ENCODE data around the gene PPP1R3E.
A peak's percentile ranks its signal among the peaks of the same experiment; 100 is the strongest.

Gene PPP1R3E

DNA sequence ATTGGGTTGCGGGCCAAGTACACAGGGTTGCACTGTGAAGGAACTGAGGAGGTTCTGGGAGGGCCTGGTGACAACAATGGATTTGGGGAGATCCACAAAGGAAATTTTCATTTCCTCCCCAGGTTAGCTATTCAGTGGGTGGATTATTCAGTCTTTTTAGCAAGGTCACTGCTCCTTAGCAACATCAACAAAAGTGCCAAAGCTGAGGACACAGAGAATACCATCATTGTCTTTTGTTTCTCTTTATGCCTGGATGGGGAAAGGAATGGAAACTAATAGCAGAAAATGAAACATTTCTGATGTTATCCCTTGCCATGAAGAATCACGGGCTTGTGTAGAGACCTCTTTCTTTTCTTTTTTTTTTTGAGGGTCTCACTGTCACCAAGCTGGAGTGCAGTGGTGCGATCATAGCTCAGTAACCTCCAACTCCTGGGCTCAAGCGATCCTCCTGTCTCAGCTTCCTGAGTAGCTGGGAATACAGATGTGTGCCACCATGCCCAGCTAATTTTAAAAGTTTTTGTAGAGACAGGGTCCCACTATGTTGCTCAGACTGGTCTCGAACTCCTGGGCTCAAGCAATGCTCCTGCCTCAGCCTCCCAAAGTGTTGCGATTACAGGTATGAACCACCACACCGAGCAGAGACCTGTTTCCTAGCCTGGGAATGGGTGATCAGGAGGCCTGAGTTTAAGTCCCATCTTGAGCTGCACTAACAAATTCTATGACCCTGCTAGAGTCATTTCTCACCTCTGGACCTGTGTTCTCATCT lies 6.5 kb downstream of the PPP1R3E start:
- no peak for DNase-seq (ENCODE audit: low spot score)
- TF ChIP-seq CTCF (IDR thresholded peaks at IDR 0.05; ENCODE audit: extremely low read depth, insufficient read depth, missing control alignments), result no peak
- in situ Hi-C loops (cut with MboI; ENCODE audit: low pct_unique_long_range_greater_than_20kb, low sequenced_read_pairs, unreplicated experiment), result no loop called here

DNA sequence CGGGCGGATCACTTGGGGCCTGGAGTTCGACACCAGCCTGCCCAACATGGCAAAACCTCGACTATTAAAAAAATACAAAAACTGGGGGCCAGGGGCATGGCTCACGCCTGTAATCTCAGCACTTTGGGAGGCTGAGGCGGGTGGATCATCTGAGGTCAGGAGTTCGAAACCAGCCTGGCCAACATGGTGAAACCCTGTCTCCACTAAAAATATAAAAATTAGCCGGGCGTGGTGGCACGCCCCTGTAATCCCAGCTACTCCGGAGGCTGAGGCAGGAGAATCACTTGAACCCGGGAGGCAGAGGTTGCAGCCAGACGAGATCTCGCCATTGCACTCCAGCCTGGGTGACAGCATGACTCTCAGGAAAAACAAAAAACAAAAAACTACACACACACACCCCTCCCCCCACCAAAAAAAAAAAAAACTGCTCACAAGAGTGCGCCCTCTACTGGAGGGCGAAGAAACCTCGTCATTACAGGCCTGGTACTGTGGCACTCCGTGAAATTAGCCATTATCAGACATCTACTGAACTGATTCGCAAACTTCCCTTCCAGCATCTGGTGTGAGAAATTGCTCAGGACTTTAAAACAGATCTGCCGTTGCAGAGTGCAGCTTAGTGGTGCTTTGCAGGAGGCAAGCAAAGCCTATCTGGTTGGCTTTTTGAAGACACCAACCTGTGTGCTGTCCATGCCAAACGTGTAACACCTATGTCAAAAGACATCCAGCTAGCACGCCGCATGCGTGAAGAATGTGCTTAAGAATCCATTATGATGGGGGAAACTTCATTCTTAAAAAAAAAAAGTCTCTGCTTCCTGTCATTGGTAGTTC lies 7.7 kb downstream of the PPP1R3E start:
- peak; percentile 80 for TF ChIP-seq CTCF (IDR thresholded peaks at IDR 0.05; ENCODE audit: extremely low read depth, insufficient read depth, missing control alignments)
- in situ Hi-C loops (cut with MboI; ENCODE audit: low pct_unique_long_range_greater_than_20kb, low sequenced_read_pairs, unreplicated experiment), result no loop called here
- DNase-seq (ENCODE audit: low spot score), result no peak

- no peak for TF ChIP-seq CTCF (IDR thresholded peaks at IDR 0.05; ENCODE audit: extremely low read depth, insufficient read depth, missing control alignments)
- no peak for DNase-seq (ENCODE audit: low spot score)
- in situ Hi-C loops (cut with MboI; ENCODE audit: low pct_unique_long_range_greater_than_20kb, low sequenced_read_pairs, unreplicated experiment), result no loop called here
These were observed 15.7 kb downstream of the PPP1R3E start for GRCh38 chr14:23286902-23287479.

DNA sequence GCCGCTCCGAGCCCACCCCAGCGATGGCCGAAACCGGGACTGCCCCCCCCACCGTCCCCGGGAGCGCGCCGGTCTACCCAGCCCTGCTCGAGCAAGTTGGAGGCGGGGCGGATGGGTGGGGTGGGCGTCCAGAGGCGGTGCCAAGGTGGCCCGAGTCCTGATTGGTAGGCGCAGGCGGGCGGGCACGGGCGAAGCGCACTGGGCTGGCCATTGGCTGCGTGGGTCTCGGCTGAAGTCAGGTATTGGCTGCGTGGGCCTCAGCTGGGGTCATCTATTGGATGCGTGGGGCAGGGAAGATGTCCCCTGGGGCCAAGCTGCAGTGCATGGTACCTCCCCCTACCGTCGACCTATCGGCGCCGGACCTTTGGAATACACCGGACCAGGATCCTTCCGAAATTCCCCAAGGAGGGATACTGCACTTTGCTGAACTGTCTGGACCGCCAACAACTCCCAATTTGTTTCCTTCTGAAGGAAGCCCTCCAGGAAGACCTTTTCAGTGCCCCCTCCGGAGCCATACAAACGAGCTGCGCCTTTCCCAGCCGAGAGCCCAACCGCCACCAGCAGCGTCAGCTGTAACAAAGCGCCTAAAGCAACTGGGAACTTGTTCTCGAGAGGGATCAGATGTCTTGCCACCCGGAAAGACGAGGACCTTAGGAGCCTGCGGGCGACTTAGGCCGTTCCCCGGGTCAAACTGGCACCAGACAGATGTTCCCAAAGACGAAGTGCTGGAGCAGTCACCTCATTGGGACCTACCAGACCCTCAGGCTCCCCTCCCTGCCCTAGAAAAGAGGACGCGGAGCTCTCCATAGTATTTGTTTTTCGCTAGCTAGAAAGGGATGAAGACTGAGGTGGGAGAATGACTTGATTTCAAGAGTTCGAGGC lies 16.4 kb downstream of the PPP1R3E start, which contains the start of gene HOMEZ:
TSS of gene HOMEZ (minus strand) at position 113 of the 882 bp plus-strand sequence. CDS start 180 bp downstream, outside the sequence.
- peak; percentile 97 for DNase-seq (ENCODE audit: low spot score)
- TF ChIP-seq CTCF (IDR thresholded peaks at IDR 0.05; ENCODE audit: extremely low read depth, insufficient read depth, missing control alignments), result no peak
- in situ Hi-C loops (cut with MboI; ENCODE audit: low pct_unique_long_range_greater_than_20kb, low sequenced_read_pairs, unreplicated experiment), result no loop called here

- DNase-seq (ENCODE audit: low spot score), result no peak
- in situ Hi-C loops (cut with MboI; ENCODE audit: low pct_unique_long_range_greater_than_20kb, low sequenced_read_pairs, unreplicated experiment), result no loop called here
- no peak for TF ChIP-seq CTCF (IDR thresholded peaks at IDR 0.05; ENCODE audit: extremely low read depth, insufficient read depth, missing control alignments)
These were observed 17.1 kb downstream of the PPP1R3E start for GRCh38 chr14:23285530-23286019.

Measured in GM13977 (cell line).